ENCODE data around the gene XIRP1. TPM values are rescaled to one million over a fixed set of nuclear protein-coding genes. Genes with fewer than 3 reads are reported as not detected.

XIRP1 gene
- total RNA-seq, 2 donors from 2014 or later, result not detected

DNA sequence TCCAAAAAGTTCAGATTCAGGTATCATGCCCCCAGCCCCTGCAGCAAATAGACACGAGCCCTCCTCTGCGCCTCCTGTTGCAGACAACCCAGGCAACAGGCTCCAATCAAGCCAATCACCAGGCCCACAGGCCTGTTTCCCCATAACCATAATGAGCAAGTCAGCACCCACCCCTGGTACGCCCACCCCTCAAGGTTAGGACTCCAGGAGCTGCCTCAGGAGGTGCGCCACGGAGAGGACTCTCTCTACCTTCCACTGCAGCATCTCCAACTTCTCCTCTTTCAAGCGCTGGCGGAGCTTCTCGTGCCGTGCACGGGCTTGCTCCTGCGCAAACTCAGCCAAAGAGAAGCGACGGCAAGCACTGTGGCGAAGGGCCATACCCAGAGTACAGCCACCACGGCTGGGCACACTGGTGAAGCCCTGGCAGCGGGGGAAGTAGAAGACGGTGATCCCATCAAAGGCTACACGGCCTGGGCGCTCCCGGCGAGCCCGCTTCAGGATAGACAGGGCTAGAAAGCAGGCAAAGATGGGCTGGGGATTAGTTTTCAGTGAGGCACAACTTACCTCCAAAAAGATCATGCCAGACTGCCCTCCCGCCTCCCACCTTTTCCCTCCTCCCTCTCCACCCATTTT lies 47.5 kb downstream of the XIRP1 start:
- DNase-seq, result peak; percentile 43
- Histone ChIP-seq H3K9me3 (ENCODE audit: control insufficient read depth, low read length) (no peaks in the 10 kb centered on the region), H3K4me3 (ENCODE audit: low read length) (no peak overlapping the region), H3K27me3 (ENCODE audit: control insufficient read depth, insufficient read depth, low read length, poor library complexity, severe bottlenecking) (no peaks in the 10 kb centered on the region), H3K9ac (ENCODE audit: extremely low read depth, low read length, poor library complexity, severe bottlenecking) (no peak overlapping the region), H3K36me3 (ENCODE audit: control insufficient read depth, insufficient read depth, low read length) (peaks cover 79% of the 10 kb centered on the region), H3K27ac (ENCODE audit: low read depth, low read length) (no peak overlapping the region), H3K4me1 (ENCODE audit: control insufficient read depth, insufficient read depth, low read length) (peaks cover 24% of the 10 kb centered on the region)
- no peak overlapping the region for H3K4me3 Mint-ChIP-seq
- no peak for TF ChIP-seq CTCF (conservative IDR thresholded peaks at IDR 0.05)
- H3K9me3 Mint-ChIP-seq, result no peaks in the 10 kb centered on the region
- H3K27ac Mint-ChIP-seq, result peak overlapping the region; percentile 52
- 93 to 98% methylated on average over 20 to 22 of the region's 23 CpGs for WGBS, 2 experiments (ENCODE audit: insufficient coverage in 1 of 2, insufficient read length in 1 of 2)
- peaks cover 31% of the 10 kb centered on the region for H3K4me1 Mint-ChIP-seq
- no peaks in the 10 kb centered on the region for H3K27me3 Mint-ChIP-seq (ENCODE audit: insufficient read depth)
- H3K36me3 Mint-ChIP-seq (ENCODE audit: low read depth), result peaks cover 42% of the 10 kb centered on the region

GRCh38 chr3:39144095-39144747 lies 48.2 kb downstream of the XIRP1 start:
- Histone ChIP-seq H3K36me3 (ENCODE audit: control insufficient read depth, insufficient read depth, low read length) (peaks cover 76% of the 10 kb centered on the region), H3K9ac (ENCODE audit: extremely low read depth, low read length, poor library complexity, severe bottlenecking) (no peak overlapping the region), H3K27me3 (ENCODE audit: control insufficient read depth, insufficient read depth, low read length, poor library complexity, severe bottlenecking) (no peaks in the 10 kb centered on the region), H3K4me3 (ENCODE audit: low read length) (no peak overlapping the region), H3K4me1 (ENCODE audit: control insufficient read depth, insufficient read depth, low read length) (peaks cover 17% of the 10 kb centered on the region), H3K27ac (ENCODE audit: low read depth, low read length) (no peak overlapping the region), H3K9me3 (ENCODE audit: control insufficient read depth, low read length) (no peaks in the 10 kb centered on the region)
- Mint-ChIP-seq H3K27ac (peak overlapping the region; percentile 52), H3K4me3 (no peak overlapping the region), H3K4me1 (peaks cover 25% of the 10 kb centered on the region), H3K9me3 (no peaks in the 10 kb centered on the region), H3K27me3 (ENCODE audit: insufficient read depth) (no peaks in the 10 kb centered on the region), H3K36me3 (ENCODE audit: low read depth) (peaks cover 42% of the 10 kb centered on the region)
- TF ChIP-seq CTCF (conservative IDR thresholded peaks at IDR 0.05), result no peak
- peak; percentile 59 for DNase-seq
- 90 to 94% methylated on average over 15 to 20 of the region's 20 CpGs for WGBS, 2 experiments (ENCODE audit: insufficient coverage in 1 of 2, insufficient read length in 1 of 2)

GRCh38 chr3:39143051-39143885 lies 49.1 kb downstream of the XIRP1 start:
- Mint-ChIP-seq H3K27me3 (ENCODE audit: insufficient read depth) (no peaks in the 10 kb centered on the region), H3K27ac (no peak overlapping the region), H3K4me1 (peaks cover 15% of the 10 kb centered on the region), H3K4me3 (no peak overlapping the region), H3K9me3 (no peaks in the 10 kb centered on the region), H3K36me3 (ENCODE audit: low read depth) (peaks cover 42% of the 10 kb centered on the region)
- H3K4me3 ChIP-seq (ENCODE audit: low read length), result no peak overlapping the region
- peak; percentile 47 for DNase-seq
- TF ChIP-seq CTCF (conservative IDR thresholded peaks at IDR 0.05), result no peak
- H3K9me3 ChIP-seq (ENCODE audit: control insufficient read depth, low read length), result no peaks in the 10 kb centered on the region
- no peak overlapping the region for H3K27ac ChIP-seq (ENCODE audit: low read depth, low read length)
- WGBS, 2 experiments (ENCODE audit: insufficient coverage in 1 of 2, insufficient read length in 1 of 2), result 80 to 85% methylated on average over 10 to 14 of the region's 14 CpGs
- peaks cover 11% of the 10 kb centered on the region for H3K4me1 ChIP-seq (ENCODE audit: control insufficient read depth, insufficient read depth, low read length)
- no peak overlapping the region for H3K9ac ChIP-seq (ENCODE audit: extremely low read depth, low read length, poor library complexity, severe bottlenecking)
- peaks cover 69% of the 10 kb centered on the region for H3K36me3 ChIP-seq (ENCODE audit: control insufficient read depth, insufficient read depth, low read length)
- H3K27me3 ChIP-seq (ENCODE audit: control insufficient read depth, insufficient read depth, low read length, poor library complexity, severe bottlenecking), result no peaks in the 10 kb centered on the region

All from endodermal cell (in vitro differentiated cells).